GM23338 (cell line): Measurements from ENCODE around the gene CDH4. TPM values are rescaled to one million over a fixed set of nuclear protein-coding genes. Genes with fewer than 3 reads are reported as not detected.

ENCODE experiments used
- ATAC-seq: fragments of 200-7000 bp; cut with Tn5 transposase; 3 replicates; pipeline ENCODE4 v1.9.1; 2020
- DNase-seq: peaks from one replicate; pipeline ENCODE4 v3.0.0-alpha.2; 2015; ENCODE audit warnings: low spot score
- H2AFZ ChIP-seq: fragments of 200-600 bp; sonication (generic); 2 replicates; pipeline ENCODE4 v1.8.0; 2016; ENCODE audit warnings: antibody characterized with exemption, mild to moderate bottlenecking, moderate library complexity
- H3F3A ChIP-seq: fragments of 200-600 bp; sonication (generic); replicated peaks from 2 replicates; pipeline ENCODE4 v1.8.0; 2017; ENCODE audit warnings: antibody characterized with exemption, mixed run types, low read depth
- H3K27ac ChIP-seq: fragments of 200-600 bp; sonication (generic); 2 replicates; pipeline ENCODE4 v1.6.1; 2016; ENCODE audit warnings: low read depth
- H3K27me3 ChIP-seq: fragments of 200-600 bp; sonication (generic); 2 replicates; pipeline ENCODE4 v1.8.0; 2016; ENCODE audit warnings: mild to moderate bottlenecking, mixed run types, moderate library complexity; ENCODE audit not compliant: insufficient read depth
- H3K36me3 ChIP-seq: fragments of 200-600 bp; sonication (generic); 2 replicates; pipeline ENCODE4 v1.8.0; 2016; ENCODE audit warnings: mild to moderate bottlenecking; ENCODE audit not compliant: insufficient read depth
- H3K4me1 ChIP-seq: fragments of 200-600 bp; sonication (generic); 2 replicates; pipeline ENCODE4 v1.8.0; 2016; ENCODE audit warnings: mild to moderate bottlenecking, moderate library complexity; ENCODE audit not compliant: insufficient read depth
- H3K4me2 ChIP-seq: fragments of 200-600 bp; sonication (generic); 2 replicates; pipeline ENCODE4 v1.7.1; 2017; ENCODE audit warnings: mixed run types
- H3K4me3 ChIP-seq: fragments of 200-600 bp; sonication (generic); 2 replicates; pipeline ENCODE4 v1.6.1; 2016; ENCODE audit warnings: mixed run types
- H3K79me2 ChIP-seq: fragments of 200-600 bp; sonication (generic); replicated peaks from 2 replicates; pipeline ENCODE4 v1.8.0; 2017; ENCODE audit warnings: mild to moderate bottlenecking; ENCODE audit not compliant: insufficient read depth
- H3K9me2 ChIP-seq: fragments of 200-600 bp; sonication (generic); 2 replicates; pipeline ENCODE4 v1.8.0; 2017; ENCODE audit not compliant: insufficient read depth
- H4K20me1 ChIP-seq: fragments of 200-600 bp; sonication (generic); replicated peaks from 2 replicates; pipeline ENCODE4 v1.8.0; 2017; ENCODE audit warnings: mild to moderate bottlenecking; ENCODE audit not compliant: insufficient read depth
- H3K27ac Mint-ChIP-seq: 2 replicates; pipeline ENCODE4 v1.8.0; 2020; ENCODE audit warnings: inconsistent platforms, mild to moderate bottlenecking, moderate library complexity, mixed read lengths
- H3K27me3 Mint-ChIP-seq: 3 replicates; pipeline ENCODE4 v1.8.0; 2022; ENCODE audit warnings: low read depth, mild to moderate bottlenecking, moderate library complexity, mixed read lengths, inconsistent platforms; ENCODE audit not compliant: insufficient read depth, poor library complexity
- H3K36me3 Mint-ChIP-seq: 3 replicates; pipeline ENCODE4 v1.8.0; 2021; ENCODE audit warnings: low read depth, mild to moderate bottlenecking, inconsistent platforms, moderate library complexity, mixed read lengths
- H3K4me1 Mint-ChIP-seq: 3 replicates; pipeline ENCODE4 v1.8.0; 2020; ENCODE audit warnings: mild to moderate bottlenecking, inconsistent platforms, mixed read lengths
- H3K4me3 Mint-ChIP-seq: 3 replicates; pipeline ENCODE4 v1.8.0; 2021; ENCODE audit warnings: moderate library complexity, mild to moderate bottlenecking, inconsistent platforms, mixed read lengths
- H3K9me3 Mint-ChIP-seq: 3 replicates; pipeline ENCODE4 v1.8.0; 2020; ENCODE audit warnings: moderate library complexity, mild to moderate bottlenecking, inconsistent platforms, mixed read lengths
- CREB1 ChIP-seq: fragments of 250-450 bp; sonication (Bioruptor Pico); IDR thresholded peaks from 2 replicates; pipeline ENCODE4 v1.5.0; 2020; ENCODE audit warnings: low read depth, mild to moderate bottlenecking, moderate library complexity
- EZH2 ChIP-seq: fragments of 200-600 bp; sonication (generic); IDR thresholded peaks from one replicate; pipeline ENCODE4 v1.8.0; 2017; ENCODE audit warnings: antibody characterized with exemption, mild to moderate bottlenecking, low read depth; ENCODE audit not compliant: unreplicated experiment
- EZH2phosphoT487 ChIP-seq: fragments of 200-600 bp; sonication (generic); IDR thresholded peaks from one replicate; pipeline ENCODE4 v1.8.1; 2018; ENCODE audit warnings: antibody characterized with exemption; ENCODE audit not compliant: unreplicated experiment
- JUNB ChIP-seq: IDR thresholded peaks from one replicate; pipeline ENCODE4 v1.6.1; 2016; ENCODE audit warnings: antibody characterized with exemption; ENCODE audit not compliant: unreplicated experiment
- NANOG ChIP-seq: IDR thresholded peaks from 2 replicates; pipeline ENCODE4 v1.6.1; 2016; ENCODE audit warnings: antibody characterized with exemption, borderline replicate concordance
- POLR2AphosphoS5 ChIP-seq: IDR thresholded peaks from 2 replicates; pipeline ENCODE4 v1.6.1; 2016; ENCODE audit warnings: antibody characterized with exemption, low read depth
- STAT1 ChIP-seq: IDR thresholded peaks from one replicate; pipeline ENCODE4 v1.6.1; 2016; ENCODE audit warnings: antibody characterized with exemption; ENCODE audit not compliant: unreplicated experiment
- ZNF114 ChIP-seq: fragments of 250-450 bp; sonication (Bioruptor Pico); IDR thresholded peaks from 2 replicates; pipeline ENCODE4 v1.5.0; 2020; ENCODE audit warnings: mild to moderate bottlenecking, moderate library complexity
- ZNF331 ChIP-seq: fragments of 250-450 bp; sonication (Bioruptor Pico); IDR thresholded peaks from 2 replicates; pipeline ENCODE4 v1.5.0; 2020; ENCODE audit warnings: low read depth, mild to moderate bottlenecking, moderate library complexity
- ZNF462 ChIP-seq: fragments of 250-450 bp; sonication (Bioruptor Pico); IDR thresholded peaks from 2 replicates; pipeline ENCODE4 v1.5.0; 2020; ENCODE audit warnings: mild to moderate bottlenecking, moderate library complexity
- polyA plus RNA-seq: library from polyadenylated mRNA; unstranded; fragments of >200 nt; fragmentation: Nextera tagmentation; extraction: Ambion mirVana; gene quantifications from 2 replicates; pipeline ENCODE4 v1.2.1, GENCODE V29; 2016
- total RNA-seq: library from RNA; depleted of rRNA; stranded (reverse); fragments of >200 nt; shearing (Covaris generic); gene quantifications from 2 replicates; pipeline ENCODE4 v1.2.3, GENCODE V29; 2014
- TF ChIP-seq, protein P1 (sequence below): IDR thresholded peaks from 2 replicates; pipeline ENCODE4 v1.6.1; 2016; ENCODE audit warnings: antibody characterized with exemption
- TF ChIP-seq, protein P2 (sequence below), 2 experiments: fragments of 200-600 bp in 1 of 2; sonication (generic) in 1 of 2; conservative IDR thresholded peaks; 2 replicates each; pipeline versions ENCODE4 v1.5.1 to v1.6.1; 2016 to 2017; ENCODE audit warnings: antibody characterized with exemption in 2 of 2, low read depth in 2 of 2, mild to moderate bottlenecking in 2 of 2, moderate library complexity in 1 of 2
- TF ChIP-seq, protein P3 (sequence below): IDR thresholded peaks from one replicate; pipeline ENCODE4 v1.6.1; 2018; ENCODE audit warnings: antibody characterized with exemption; ENCODE audit not compliant: unreplicated experiment

The CDH4 gene
- total and polyA plus RNA-seq, 2 experiments from 2014 or later = 1.2 to 4.2 TPM

GRCh38 chr20:61768571-61769285 lies 516.7 kb downstream of the CDH4 start:
- H3K27me3 Mint-ChIP-seq = peaks cover 17% of the 10 kb centered on the region
- H3K36me3 Mint-ChIP-seq = no peaks in the 10 kb centered on the region
- Histone ChIP-seq H3K4me1 (no peaks in the 10 kb centered on the region), H3K4me2 (no peak overlapping the region), H3K4me3 (no peak overlapping the region), H3K9me2 (no peaks in the 10 kb centered on the region), H3K36me3 (no peaks in the 10 kb centered on the region), H3K27me3 (no peaks in the 10 kb centered on the region), H4K20me1 (no peaks in the 10 kb centered on the region), H3K79me2 (no peaks in the 10 kb centered on the region), H3F3A (no peaks in the 10 kb centered on the region), H2AFZ (no peak overlapping the region), H3K27ac (no peak overlapping the region)
- no peak for TF ChIP-seq NANOG
- no peak for TF ChIP-seq EZH2phosphoT487
- TF ChIP-seq, protein P1, sequence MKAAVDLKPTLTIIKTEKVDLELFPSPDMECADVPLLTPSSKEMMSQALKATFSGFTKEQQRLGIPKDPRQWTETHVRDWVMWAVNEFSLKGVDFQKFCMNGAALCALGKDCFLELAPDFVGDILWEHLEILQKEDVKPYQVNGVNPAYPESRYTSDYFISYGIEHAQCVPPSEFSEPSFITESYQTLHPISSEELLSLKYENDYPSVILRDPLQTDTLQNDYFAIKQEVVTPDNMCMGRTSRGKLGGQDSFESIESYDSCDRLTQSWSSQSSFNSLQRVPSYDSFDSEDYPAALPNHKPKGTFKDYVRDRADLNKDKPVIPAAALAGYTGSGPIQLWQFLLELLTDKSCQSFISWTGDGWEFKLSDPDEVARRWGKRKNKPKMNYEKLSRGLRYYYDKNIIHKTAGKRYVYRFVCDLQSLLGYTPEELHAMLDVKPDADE = no peak
- TF ChIP-seq ZNF462 = no peak
- TF ChIP-seq STAT1 = no peak
- TF ChIP-seq, protein P2, sequence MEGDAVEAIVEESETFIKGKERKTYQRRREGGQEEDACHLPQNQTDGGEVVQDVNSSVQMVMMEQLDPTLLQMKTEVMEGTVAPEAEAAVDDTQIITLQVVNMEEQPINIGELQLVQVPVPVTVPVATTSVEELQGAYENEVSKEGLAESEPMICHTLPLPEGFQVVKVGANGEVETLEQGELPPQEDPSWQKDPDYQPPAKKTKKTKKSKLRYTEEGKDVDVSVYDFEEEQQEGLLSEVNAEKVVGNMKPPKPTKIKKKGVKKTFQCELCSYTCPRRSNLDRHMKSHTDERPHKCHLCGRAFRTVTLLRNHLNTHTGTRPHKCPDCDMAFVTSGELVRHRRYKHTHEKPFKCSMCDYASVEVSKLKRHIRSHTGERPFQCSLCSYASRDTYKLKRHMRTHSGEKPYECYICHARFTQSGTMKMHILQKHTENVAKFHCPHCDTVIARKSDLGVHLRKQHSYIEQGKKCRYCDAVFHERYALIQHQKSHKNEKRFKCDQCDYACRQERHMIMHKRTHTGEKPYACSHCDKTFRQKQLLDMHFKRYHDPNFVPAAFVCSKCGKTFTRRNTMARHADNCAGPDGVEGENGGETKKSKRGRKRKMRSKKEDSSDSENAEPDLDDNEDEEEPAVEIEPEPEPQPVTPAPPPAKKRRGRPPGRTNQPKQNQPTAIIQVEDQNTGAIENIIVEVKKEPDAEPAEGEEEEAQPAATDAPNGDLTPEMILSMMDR (conservative IDR thresholded peaks at IDR 0.05; ENCODE audit: low read depth in 2 of 2) = no peak
- no peak for TF ChIP-seq JUNB
- no peak for TF ChIP-seq ZNF114 (CRISPR knock-in tag)
- no peak for TF ChIP-seq CREB1 (CRISPR knock-in tag)
- no peak for TF ChIP-seq EZH2
- TF ChIP-seq POLR2AphosphoS5 = no peak
- TF ChIP-seq, protein P3, sequence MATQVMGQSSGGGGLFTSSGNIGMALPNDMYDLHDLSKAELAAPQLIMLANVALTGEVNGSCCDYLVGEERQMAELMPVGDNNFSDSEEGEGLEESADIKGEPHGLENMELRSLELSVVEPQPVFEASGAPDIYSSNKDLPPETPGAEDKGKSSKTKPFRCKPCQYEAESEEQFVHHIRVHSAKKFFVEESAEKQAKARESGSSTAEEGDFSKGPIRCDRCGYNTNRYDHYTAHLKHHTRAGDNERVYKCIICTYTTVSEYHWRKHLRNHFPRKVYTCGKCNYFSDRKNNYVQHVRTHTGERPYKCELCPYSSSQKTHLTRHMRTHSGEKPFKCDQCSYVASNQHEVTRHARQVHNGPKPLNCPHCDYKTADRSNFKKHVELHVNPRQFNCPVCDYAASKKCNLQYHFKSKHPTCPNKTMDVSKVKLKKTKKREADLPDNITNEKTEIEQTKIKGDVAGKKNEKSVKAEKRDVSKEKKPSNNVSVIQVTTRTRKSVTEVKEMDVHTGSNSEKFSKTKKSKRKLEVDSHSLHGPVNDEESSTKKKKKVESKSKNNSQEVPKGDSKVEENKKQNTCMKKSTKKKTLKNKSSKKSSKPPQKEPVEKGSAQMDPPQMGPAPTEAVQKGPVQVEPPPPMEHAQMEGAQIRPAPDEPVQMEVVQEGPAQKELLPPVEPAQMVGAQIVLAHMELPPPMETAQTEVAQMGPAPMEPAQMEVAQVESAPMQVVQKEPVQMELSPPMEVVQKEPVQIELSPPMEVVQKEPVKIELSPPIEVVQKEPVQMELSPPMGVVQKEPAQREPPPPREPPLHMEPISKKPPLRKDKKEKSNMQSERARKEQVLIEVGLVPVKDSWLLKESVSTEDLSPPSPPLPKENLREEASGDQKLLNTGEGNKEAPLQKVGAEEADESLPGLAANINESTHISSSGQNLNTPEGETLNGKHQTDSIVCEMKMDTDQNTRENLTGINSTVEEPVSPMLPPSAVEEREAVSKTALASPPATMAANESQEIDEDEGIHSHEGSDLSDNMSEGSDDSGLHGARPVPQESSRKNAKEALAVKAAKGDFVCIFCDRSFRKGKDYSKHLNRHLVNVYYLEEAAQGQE = no peak
- no peak for TF ChIP-seq ZNF331 (CRISPR knock-in tag)
- no peak for DNase-seq
- H3K4me3 Mint-ChIP-seq = no peak overlapping the region
- H3K9me3 Mint-ChIP-seq = no peaks in the 10 kb centered on the region
- no peak overlapping the region for H3K27ac Mint-ChIP-seq
- no peak; the same call in 1 of the 3 replicates for ATAC-seq
- H3K4me1 Mint-ChIP-seq = peaks cover 2% of the 10 kb centered on the region; the same call in 2 of the 3 replicates
